NCI-H146 (cell line): Measurements from ENCODE around the gene BAZ2A.
"Not testable (repeated sequence)": the region's sequence is repeated elsewhere in the genome, so short reads cannot be mapped to it uniquely, and the experiment has no call there.

Source experiments
- DNase-seq: peaks from one replicate; lab custom pipeline; 2025; lab: John Stamatoyannopoulos, UW

The BAZ2A gene

GRCh38 chr12:56630180-56630632, at the start of gene BAZ2A:
Gene BAZ2A, minus strand, starts transcription at chr12:56630326. Its CDS starts 12,796 bp downstream, at chr12:56617530.
- DNase-seq: peak; percentile 86

DNA sequence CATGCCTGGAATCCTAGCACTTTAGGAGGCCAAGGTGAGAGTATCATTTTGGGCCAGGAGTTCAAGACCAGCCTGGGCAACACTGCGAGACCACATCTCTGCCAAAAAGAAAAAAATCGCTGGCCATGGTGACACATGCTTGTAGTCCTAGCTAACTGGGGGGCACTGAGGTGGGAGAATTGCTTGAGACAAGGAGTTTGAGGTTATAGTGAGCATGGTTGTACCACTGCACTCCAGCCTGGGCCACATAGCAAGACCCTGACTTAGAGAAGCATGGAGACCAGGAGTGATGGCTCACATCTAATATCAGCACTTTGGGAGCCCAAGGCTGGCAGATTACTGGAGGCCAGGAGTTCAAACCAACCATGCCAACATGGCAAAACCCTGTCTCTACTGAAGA, 48.7 kb upstream of the BAZ2A start:
- no peak for DNase-seq

- no peak for DNase-seq
These were observed 47.6 kb upstream of the BAZ2A start for GRCh38 chr12:56677680-56678079.

- DNase-seq: no peak
These were observed 46.9 kb upstream of the BAZ2A start for GRCh38 chr12:56676851-56677580.

DNA sequence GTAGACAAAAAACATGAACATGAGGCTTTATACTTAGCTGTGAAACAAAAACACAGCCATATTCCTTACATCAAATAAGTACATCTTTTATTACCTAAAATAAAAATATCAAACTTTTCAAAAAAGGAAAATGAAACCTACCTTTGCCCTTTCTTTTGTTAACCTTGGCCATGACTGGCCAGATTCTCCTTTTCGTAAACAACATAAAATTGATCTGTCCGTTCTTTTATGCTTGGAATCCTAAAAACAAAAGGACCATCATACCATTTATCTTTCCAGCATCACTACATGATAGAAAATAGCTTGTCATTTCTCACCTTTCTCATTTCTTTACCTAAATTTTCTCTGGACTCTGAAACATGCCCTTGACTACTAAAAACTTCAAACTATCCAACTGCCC, 41.5 kb upstream of the BAZ2A start:
- no peak for DNase-seq

GRCh38 chr12:56670836-56671235, 40.7 kb upstream of the BAZ2A start:
- DNase-seq: no peak

- no peak for DNase-seq
These were observed 38.0 kb upstream of the BAZ2A start for GRCh38 chr12:56668197-56668457.

- no peak for DNase-seq
These were observed 32.0 kb upstream of the BAZ2A start for GRCh38 chr12:56661979-56662638.

GRCh38 chr12:56661560-56661959, 31.4 kb upstream of the BAZ2A start:
- DNase-seq: no peak

GRCh38 chr12:56658921-56659320, 28.8 kb upstream of the BAZ2A start:
- no peak for DNase-seq

DNA sequence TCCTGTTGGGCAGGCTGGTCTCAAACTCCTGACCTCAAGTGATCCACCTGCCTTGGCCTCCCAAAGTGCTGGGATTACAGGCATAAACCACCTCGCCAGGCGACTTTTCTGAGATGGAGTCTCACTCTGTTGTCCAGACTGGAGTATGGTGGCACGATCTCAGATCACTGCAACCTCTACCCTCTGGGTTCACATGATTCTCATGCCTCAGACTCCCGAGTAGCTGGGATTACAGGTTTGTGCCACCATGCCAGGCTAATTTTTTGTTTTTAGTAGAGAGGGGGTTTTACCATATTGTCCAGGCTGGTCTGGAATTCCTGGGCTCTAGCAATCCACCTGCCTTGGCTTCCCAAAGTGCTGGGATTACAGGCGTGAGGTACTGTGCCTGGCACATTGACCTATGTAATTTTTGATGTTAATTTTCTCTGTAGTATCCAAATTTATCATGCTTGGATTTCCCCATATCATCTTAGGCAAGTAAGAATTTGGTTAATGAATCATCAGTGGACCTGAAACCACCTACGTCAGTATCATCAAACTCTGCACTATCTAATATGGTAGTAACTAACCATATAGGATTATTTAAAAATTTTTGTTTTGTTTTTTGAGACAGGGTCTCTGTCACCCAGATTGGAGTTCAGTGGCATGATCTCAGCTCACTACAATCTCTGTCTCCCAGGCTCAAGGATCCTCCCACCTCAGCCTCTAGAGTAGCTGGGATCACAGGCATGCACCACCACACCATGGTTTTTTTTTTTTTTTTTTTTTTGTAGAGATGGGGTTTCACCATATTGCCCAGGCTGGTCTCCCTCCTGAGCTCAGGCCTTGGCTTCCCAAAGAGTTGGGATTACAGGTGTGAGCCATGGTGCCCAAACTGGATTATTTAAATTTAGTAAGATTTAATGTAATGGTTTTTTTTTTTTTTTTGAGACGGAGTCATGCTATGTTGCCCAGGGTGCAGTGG, 27.6 kb upstream of the BAZ2A start:
- DNase-seq: no peak

DNA sequence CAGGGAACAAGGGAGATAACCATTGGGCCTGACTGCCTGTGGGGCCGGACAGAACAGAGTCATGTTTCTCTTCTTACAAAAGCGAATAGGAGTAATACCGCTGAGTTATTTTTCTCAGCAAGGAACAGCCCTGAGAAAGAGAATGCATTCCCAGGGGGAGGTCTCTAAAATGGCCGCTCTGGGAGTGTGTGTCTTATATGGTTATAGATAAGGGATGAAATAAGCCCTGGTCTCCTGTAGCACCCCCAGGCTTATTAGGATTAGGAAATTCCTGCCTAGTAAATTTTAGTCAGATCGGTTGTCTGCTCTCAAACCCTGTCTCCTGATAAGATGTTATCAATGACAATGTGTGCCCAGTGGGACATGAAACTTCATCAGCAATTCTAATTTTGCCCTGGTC, 23.7 kb upstream of the BAZ2A start:
- not testable (repeated sequence) for DNase-seq

GRCh38 chr12:56648023-56648422, 17.9 kb upstream of the BAZ2A start:
- not testable (repeated sequence) for DNase-seq

- DNase-seq: peak; percentile 100
These were observed 15.8 kb upstream of the BAZ2A start, which contains the start of gene ATP5F1B for GRCh38 chr12:56645717-56646446. Gene ATP5F1B, minus strand, starts transcription at chr12:56645984. Its CDS starts 21 bp downstream, at chr12:56645963.

DNA sequence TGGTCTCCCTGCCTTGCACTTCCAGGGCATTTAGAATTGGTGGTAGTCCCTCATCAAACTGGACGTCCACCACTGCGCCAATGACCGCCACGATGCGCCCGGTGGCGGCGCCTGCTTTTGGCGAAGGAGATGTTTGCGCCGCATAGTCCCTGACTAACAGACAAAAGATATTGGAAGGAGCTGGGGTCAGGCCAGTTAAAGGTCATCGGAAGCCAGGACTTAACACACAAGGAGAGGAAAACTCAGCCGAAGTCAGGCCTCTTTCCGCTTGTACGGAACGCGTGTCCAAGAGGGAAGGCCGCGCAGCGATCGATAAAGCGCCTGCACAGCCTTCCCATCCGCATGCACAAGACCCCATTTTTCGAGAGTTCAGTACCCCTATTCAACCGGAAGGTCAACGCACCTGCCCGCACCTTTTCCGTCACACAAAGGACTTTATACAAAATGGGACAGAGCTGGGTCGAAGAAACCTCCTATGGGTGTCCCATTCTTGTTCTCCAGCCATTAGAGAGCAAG, 15.1 kb upstream of the BAZ2A start:
- peak; percentile 60 for DNase-seq

DNA sequence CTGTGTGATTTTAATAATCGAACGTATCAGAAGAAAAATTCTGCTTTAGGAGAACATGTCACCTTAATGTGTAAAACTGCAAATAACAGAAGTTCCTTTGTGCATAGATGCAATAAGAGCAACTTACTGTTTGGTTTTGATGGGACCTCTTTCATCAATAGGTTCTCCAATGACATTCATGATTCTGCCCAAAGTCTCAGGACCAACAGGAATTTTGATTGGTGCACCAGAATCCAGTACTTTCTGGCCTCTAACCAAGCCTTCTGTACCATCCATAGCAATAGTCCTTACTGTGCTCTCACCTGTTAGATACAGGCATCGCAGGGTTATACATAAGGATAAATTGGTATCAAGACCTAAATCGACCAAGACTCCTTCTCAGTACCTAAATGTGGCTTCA, 14.5 kb upstream of the BAZ2A start:
- no peak for DNase-seq

- no peak for DNase-seq
These were observed 11.1 kb upstream of the BAZ2A start for GRCh38 chr12:56641219-56641618.

- no peak for DNase-seq
These were observed 7.5 kb upstream of the BAZ2A start for GRCh38 chr12:56637621-56638020.

DNA sequence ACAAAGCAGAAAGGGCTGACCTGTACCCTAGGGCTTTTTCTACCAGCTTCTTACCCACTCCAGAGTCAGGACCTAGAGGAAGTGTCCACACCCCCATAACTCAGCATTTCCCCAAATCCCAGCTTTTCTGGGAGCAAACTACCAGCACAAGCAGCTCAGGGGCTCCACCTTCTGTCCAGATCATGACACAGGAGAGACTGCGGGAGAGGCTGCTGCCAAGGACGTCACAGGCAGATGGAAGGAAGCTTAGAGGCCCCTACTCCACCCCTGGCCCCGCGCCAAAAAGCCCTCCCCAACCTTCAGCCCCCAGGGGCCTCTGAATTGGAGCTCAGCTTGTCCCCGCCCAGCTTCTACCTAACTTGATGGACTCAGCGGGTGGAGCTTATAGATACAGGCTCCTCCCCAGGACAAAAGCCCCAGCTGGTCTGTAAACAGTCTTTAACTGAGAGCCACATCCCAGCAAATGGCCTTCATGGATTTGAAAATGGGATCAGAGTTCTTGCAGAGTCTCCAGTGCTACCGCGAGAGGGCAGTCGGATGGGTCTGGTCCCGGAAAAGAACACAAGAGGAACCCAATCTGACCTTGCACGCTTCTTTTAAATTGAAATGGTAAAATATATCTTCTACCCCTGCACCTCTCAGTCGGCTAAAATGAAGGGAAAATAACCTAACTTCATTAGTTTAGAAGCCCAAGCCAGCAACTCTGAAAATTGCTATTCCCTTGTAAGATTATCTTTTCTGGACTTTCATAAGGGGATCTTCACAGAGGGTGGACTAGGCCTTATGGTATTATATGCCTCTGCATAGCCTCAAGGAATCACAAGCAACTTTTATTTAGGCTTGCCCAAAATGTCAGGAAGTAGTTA, 6.8 kb upstream of the BAZ2A start:
- DNase-seq: peak; percentile 100

- peak; percentile 87 for DNase-seq
These were observed 5.9 kb upstream of the BAZ2A start for GRCh38 chr12:56635806-56636674.
